ENCODE data around the gene LZTR1. TPM values are rescaled to one million over a fixed set of nuclear protein-coding genes. Genes with fewer than 3 reads are reported as not detected.

The LZTR1 gene
- total and polyA plus RNA-seq, 10 of the 15 experiments (the other 5 are each of a cell fraction or from before 2014, with no cell fraction given): 0.82 to 50.3 (median 19.3) TPM

DNA sequence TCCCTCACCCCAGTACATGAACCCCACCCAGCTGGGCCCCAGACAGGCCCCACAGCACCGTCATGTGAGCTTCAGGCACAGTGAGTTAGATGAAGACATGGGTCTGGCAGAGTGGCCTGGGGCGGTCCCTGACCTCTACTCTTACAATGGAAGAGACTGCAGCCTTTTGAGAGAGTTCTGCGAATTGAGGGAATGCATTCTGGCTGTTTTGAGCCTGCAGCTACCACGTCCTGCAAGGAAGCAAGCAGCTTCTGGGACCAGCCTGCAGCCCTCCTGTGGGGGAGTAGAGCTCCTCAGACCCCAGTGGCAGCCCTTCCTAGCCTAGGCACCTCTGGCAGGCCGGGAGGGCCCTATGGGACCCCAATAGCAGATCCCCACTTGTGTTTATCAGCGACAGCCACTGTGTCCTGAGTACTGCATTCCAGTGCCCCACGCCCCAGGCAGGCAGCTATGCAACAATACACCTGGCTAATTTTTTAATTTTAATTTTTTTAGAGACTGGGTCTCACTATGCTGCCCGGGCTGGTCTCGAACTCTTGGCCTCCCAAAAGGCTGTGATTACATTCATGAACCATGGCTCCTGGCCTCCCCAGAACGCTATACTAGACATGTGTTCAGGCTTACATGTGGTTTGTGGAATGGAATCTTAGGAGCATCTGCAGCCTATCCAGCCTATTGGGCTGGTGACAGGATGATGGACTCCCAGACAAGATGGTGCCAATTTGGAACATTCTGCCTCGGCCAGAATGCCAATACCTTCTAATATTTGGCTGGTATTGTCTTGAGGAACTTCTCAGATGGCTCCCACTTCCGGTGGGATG, 51.0 kb downstream of the LZTR1 start:
- intact Hi-C loops (cut with micrococcal nuclease; ENCODE audit: unreplicated experiment): no loop called here
- H3K27ac ChIP-seq (ENCODE audit: control insufficient read depth, insufficient read depth): no peak overlapping the region
- 38% methylated on average over 12 of the region's 12 CpGs for WGBS (ENCODE audit: insufficient coverage, insufficient replicate concordance, low lambda C conversion rate, missing lambda C conversion rate)
- H3K4me3 ChIP-seq: no peak overlapping the region
- TF ChIP-seq NR2F1 (conservative IDR thresholded peaks at IDR 0.05) (no peak), STAT1 (conservative IDR thresholded peaks at IDR 0.05) (no peak), EP300 (IDR thresholded peaks at IDR 0.05; ENCODE audit: borderline replicate concordance in 1 of 2, control insufficient read depth in 1 of 2, low read depth in 2 of 2, low read length in 2 of 2) (no peak), KLF5 (IDR thresholded peaks at IDR 0.05; ENCODE audit: partially characterized antibody) (no peak), JUND (IDR thresholded peaks at IDR 0.05; ENCODE audit: low read depth, low read length) (no peak), TBL1XR1 (IDR thresholded peaks at IDR 0.05; ENCODE audit: low read depth, low read length) (no peak), EGR1 (IDR thresholded peaks at IDR 0.05; ENCODE audit: borderline replicate concordance in 1 of 2, low read depth in 2 of 2, low read length in 2 of 2) (no peak), ZNF217 (IDR thresholded peaks at IDR 0.05) (no peak)
- TF ChIP-seq, protein P1, sequence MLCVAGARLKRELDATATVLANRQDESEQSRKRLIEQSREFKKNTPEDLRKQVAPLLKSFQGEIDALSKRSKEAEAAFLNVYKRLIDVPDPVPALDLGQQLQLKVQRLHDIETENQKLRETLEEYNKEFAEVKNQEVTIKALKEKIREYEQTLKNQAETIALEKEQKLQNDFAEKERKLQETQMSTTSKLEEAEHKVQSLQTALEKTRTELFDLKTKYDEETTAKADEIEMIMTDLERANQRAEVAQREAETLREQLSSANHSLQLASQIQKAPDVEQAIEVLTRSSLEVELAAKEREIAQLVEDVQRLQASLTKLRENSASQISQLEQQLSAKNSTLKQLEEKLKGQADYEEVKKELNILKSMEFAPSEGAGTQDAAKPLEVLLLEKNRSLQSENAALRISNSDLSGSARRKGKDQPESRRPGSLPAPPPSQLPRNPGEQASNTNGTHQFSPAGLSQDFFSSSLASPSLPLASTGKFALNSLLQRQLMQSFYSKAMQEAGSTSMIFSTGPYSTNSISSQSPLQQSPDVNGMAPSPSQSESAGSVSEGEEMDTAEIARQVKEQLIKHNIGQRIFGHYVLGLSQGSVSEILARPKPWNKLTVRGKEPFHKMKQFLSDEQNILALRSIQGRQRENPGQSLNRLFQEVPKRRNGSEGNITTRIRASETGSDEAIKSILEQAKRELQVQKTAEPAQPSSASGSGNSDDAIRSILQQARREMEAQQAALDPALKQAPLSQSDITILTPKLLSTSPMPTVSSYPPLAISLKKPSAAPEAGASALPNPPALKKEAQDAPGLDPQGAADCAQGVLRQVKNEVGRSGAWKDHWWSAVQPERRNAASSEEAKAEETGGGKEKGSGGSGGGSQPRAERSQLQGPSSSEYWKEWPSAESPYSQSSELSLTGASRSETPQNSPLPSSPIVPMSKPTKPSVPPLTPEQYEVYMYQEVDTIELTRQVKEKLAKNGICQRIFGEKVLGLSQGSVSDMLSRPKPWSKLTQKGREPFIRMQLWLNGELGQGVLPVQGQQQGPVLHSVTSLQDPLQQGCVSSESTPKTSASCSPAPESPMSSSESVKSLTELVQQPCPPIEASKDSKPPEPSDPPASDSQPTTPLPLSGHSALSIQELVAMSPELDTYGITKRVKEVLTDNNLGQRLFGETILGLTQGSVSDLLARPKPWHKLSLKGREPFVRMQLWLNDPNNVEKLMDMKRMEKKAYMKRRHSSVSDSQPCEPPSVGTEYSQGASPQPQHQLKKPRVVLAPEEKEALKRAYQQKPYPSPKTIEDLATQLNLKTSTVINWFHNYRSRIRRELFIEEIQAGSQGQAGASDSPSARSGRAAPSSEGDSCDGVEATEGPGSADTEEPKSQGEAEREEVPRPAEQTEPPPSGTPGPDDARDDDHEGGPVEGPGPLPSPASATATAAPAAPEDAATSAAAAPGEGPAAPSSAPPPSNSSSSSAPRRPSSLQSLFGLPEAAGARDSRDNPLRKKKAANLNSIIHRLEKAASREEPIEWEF (IDR thresholded peaks at IDR 0.05; ENCODE audit: insufficient replicate concordance, low read depth, low read length): no peak
- TF ChIP-seq, protein P2, sequence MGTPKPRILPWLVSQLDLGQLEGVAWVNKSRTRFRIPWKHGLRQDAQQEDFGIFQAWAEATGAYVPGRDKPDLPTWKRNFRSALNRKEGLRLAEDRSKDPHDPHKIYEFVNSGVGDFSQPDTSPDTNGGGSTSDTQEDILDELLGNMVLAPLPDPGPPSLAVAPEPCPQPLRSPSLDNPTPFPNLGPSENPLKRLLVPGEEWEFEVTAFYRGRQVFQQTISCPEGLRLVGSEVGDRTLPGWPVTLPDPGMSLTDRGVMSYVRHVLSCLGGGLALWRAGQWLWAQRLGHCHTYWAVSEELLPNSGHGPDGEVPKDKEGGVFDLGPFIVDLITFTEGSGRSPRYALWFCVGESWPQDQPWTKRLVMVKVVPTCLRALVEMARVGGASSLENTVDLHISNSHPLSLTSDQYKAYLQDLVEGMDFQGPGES (IDR thresholded peaks at IDR 0.05): no peak
- TF ChIP-seq, protein P3, sequence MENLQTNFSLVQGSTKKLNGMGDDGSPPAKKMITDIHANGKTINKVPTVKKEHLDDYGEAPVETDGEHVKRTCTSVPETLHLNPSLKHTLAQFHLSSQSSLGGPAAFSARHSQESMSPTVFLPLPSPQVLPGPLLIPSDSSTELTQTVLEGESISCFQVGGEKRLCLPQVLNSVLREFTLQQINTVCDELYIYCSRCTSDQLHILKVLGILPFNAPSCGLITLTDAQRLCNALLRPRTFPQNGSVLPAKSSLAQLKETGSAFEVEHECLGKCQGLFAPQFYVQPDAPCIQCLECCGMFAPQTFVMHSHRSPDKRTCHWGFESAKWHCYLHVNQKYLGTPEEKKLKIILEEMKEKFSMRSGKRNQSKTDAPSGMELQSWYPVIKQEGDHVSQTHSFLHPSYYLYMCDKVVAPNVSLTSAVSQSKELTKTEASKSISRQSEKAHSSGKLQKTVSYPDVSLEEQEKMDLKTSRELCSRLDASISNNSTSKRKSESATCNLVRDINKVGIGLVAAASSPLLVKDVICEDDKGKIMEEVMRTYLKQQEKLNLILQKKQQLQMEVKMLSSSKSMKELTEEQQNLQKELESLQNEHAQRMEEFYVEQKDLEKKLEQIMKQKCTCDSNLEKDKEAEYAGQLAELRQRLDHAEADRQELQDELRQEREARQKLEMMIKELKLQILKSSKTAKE (IDR thresholded peaks at IDR 0.05; ENCODE audit: low read depth, poor library complexity, severe bottlenecking): no peak
- SMC1A ChIA-PET (ENCODE audit: uncharacterized antibody, unreplicated experiment): interaction anchor here (1.2 kb wide), 1 partner anchor 12 kb away, joined by 3 read pairs; no protein-coding TSS in a partner anchor
- peaks cover 7% of the 10 kb centered on the region for H3K4me1 ChIP-seq (ENCODE audit: control insufficient read depth, insufficient read depth, low read length)
- FAIRE-seq (no peak), ATAC-seq (no peak), DNase-seq (ENCODE audit: low read depth, low spot score) (no peak)
- H4K20me1 ChIP-seq (ENCODE audit: control insufficient read depth, insufficient read depth): no peaks in the 10 kb centered on the region
- H3K36me3 ChIP-seq (ENCODE audit: control insufficient read depth in 2 of 2, insufficient read depth in 2 of 2, low read length in 1 of 2): no peaks in the 10 kb centered on the region
- H3K4me2 ChIP-seq (ENCODE audit: control insufficient read depth, insufficient read depth): no peak overlapping the region
- no peak overlapping the region for H3K9ac ChIP-seq (ENCODE audit: control insufficient read depth, insufficient read depth, low read length)
- H3K9me3 ChIP-seq (replicated peaks; ENCODE audit: control insufficient read depth, insufficient read depth, low read length): no peaks in the 10 kb centered on the region
- no peaks in the 10 kb centered on the region for H3K79me2 ChIP-seq (ENCODE audit: control insufficient read depth, insufficient read depth, low read length)
- RAD21 ChIA-PET (ENCODE audit: unreplicated experiment): interaction anchor here (0.6 kb wide), 1 partner anchor 33 kb away, joined by 3 read pairs; no protein-coding TSS in a partner anchor
- H3K27me3 ChIP-seq (replicated peaks in 1 of 2; ENCODE audit: control insufficient read depth in 2 of 2, insufficient read depth in 2 of 2, low read length in 1 of 2): no peaks in the 10 kb centered on the region; a peak in 1 of 4 replicates
- CTCF ChIA-PET: no interaction called here
- H2AFZ ChIP-seq (ENCODE audit: control insufficient read depth, low read depth, low read length): no peak overlapping the region
- no TSS peak for BruUV-seq (replicated peaks)
- in situ Hi-C loops (cut with MboI): no loop called here
- POLR2A ChIA-PET: no interaction called here
